Neuron (in vitro differentiated cells): ENCODE results near the gene CNGA4.

Source experiments
- H2AFZ ChIP-seq: one replicate; pipeline ENCODE4 v1.6.1; 2013; ENCODE audit warnings: low read depth, mild to moderate bottlenecking, inconsistent platforms, low read length, moderate library complexity
- H3K27me3 ChIP-seq: one replicate; pipeline ENCODE4 v1.6.1; 2013; ENCODE audit warnings: low read length; ENCODE audit not compliant: insufficient read depth
- H3K36me3 ChIP-seq: one replicate; pipeline ENCODE4 v1.6.1; 2013; ENCODE audit warnings: low read length; ENCODE audit not compliant: insufficient read depth
- H3K4me1 ChIP-seq: one replicate; pipeline ENCODE4 v1.6.1; 2013; ENCODE audit warnings: low read length; ENCODE audit not compliant: insufficient read depth
- H3K4me3 ChIP-seq: 2 replicates; pipeline ENCODE4 v1.5.1; 2013; ENCODE audit warnings: mild to moderate bottlenecking, low read length, moderate library complexity
- H3K9me3 ChIP-seq: one replicate; pipeline ENCODE4 v1.6.1; 2013; ENCODE audit warnings: low read length

The CNGA4 gene, protein sequence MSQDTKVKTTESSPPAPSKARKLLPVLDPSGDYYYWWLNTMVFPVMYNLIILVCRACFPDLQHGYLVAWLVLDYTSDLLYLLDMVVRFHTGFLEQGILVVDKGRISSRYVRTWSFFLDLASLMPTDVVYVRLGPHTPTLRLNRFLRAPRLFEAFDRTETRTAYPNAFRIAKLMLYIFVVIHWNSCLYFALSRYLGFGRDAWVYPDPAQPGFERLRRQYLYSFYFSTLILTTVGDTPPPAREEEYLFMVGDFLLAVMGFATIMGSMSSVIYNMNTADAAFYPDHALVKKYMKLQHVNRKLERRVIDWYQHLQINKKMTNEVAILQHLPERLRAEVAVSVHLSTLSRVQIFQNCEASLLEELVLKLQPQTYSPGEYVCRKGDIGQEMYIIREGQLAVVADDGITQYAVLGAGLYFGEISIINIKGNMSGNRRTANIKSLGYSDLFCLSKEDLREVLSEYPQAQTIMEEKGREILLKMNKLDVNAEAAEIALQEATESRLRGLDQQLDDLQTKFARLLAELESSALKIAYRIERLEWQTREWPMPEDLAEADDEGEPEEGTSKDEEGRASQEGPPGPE

GRCh38 chr11:6238902-6239301, at the start of gene CNGA4:
TSS of gene CNGA4 (plus strand) at chr11:6239089. CDS start at chr11:6239207, 118 bp downstream.
- no peak within 1 kb of the TSS for H3K4me3 ChIP-seq
- no peaks in the 10 kb centered on the region for H3K9me3 ChIP-seq
- peaks cover 11% of the 10 kb centered on the region for H3K27me3 ChIP-seq
- peaks cover 6% of the 10 kb centered on the region for H3K4me1 ChIP-seq
- H2AFZ ChIP-seq: no peak within 1 kb of the TSS
- H3K36me3 ChIP-seq: no peaks in the 10 kb centered on the region

GRCh38 chr11:6191742-6192141, 47.1 kb upstream of the CNGA4 start:
- no peaks in the 10 kb centered on the region for H3K36me3 ChIP-seq
- no peaks in the 10 kb centered on the region for H3K4me1 ChIP-seq
- H2AFZ ChIP-seq: no peak overlapping the region
- no peaks in the 10 kb centered on the region for H3K9me3 ChIP-seq
- no peak overlapping the region for H3K4me3 ChIP-seq
- no peaks in the 10 kb centered on the region for H3K27me3 ChIP-seq

GRCh38 chr11:6194065-6194581, 44.8 kb upstream of the CNGA4 start:
- no peak overlapping the region for H3K4me3 ChIP-seq
- no peaks in the 10 kb centered on the region for H3K27me3 ChIP-seq
- no peak overlapping the region for H2AFZ ChIP-seq
- no peaks in the 10 kb centered on the region for H3K9me3 ChIP-seq
- H3K36me3 ChIP-seq: no peaks in the 10 kb centered on the region
- no peaks in the 10 kb centered on the region for H3K4me1 ChIP-seq

- Histone ChIP-seq H3K4me1 (no peaks in the 10 kb centered on the region), H3K4me3 (no peak overlapping the region), H3K9me3 (no peaks in the 10 kb centered on the region), H2AFZ (no peak overlapping the region), H3K36me3 (no peaks in the 10 kb centered on the region), H3K27me3 (no peaks in the 10 kb centered on the region)
Observed at GRCh38 chr11:6196396-6196795, 42.5 kb upstream of the CNGA4 start.

GRCh38 chr11:6197466-6198200, 41.3 kb upstream of the CNGA4 start:
- H2AFZ ChIP-seq: no peak overlapping the region
- no peak overlapping the region for H3K4me3 ChIP-seq
- no peaks in the 10 kb centered on the region for H3K27me3 ChIP-seq
- H3K36me3 ChIP-seq: no peaks in the 10 kb centered on the region
- no peaks in the 10 kb centered on the region for H3K4me1 ChIP-seq
- H3K9me3 ChIP-seq: no peaks in the 10 kb centered on the region

DNA sequence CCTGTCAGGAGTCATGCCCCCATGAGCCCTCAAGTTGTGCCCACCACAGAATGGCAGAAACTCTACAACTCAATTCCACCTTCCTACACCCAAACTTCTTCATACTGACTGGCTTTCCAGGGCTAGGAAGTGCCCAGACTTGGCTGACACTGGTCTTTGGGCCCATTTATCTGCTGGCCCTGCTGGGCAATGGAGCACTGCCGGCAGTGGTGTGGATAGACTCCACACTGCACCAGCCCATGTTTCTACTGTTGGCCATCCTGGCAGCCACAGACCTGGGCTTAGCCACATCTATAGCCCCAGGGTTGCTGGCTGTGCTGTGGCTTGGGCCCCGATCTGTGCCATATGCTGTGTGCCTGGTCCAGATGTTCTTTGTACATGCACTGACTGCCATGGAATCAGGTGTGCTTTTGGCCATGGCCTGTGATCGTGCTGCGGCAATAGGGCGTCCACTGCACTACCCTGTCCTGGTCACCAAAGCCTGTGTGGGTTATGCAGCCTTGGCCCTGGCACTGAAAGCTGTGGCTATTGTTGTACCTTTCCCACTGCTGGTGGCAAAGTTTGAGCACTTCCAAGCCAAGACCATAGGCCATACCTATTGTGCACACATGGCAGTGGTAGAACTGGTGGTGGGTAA, 39.6 kb upstream of the CNGA4 start, which contains the start of gene OR52W1:
Gene OR52W1, plus strand, starts transcription at position 51 of the 637 bp plus-strand sequence. Its CDS starts 0 bp downstream, at position 51.
- Histone ChIP-seq H3K4me1 (no peaks in the 10 kb centered on the region), H3K27me3 (no peaks in the 10 kb centered on the region), H3K9me3 (no peaks in the 10 kb centered on the region), H3K4me3 (no peak within 1 kb of the TSS), H2AFZ (no peak within 1 kb of the TSS), H3K36me3 (no peaks in the 10 kb centered on the region)

DNA sequence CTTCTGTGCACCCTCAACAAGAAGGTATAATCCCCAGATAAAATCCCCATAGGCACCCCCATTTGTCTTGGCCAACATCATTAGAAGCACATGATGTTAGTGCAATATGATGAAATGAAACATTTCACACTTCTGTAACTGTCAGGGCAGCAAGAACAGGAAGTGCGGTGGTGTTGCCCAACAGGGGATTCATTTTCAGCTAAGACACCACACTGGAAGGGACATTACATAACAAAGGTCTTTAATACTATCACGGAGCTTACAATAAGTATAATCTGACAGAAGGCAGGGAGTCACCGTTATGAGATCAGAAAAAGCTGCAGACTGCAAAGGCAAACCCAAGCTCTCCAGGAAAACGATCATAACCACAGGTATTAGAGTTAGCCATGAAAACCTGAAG, 37.9 kb upstream of the CNGA4 start:
- Histone ChIP-seq H2AFZ (no peak overlapping the region), H3K4me1 (no peaks in the 10 kb centered on the region), H3K4me3 (no peak overlapping the region), H3K36me3 (peaks cover 5% of the 10 kb centered on the region), H3K9me3 (no peaks in the 10 kb centered on the region), H3K27me3 (no peaks in the 10 kb centered on the region)

DNA sequence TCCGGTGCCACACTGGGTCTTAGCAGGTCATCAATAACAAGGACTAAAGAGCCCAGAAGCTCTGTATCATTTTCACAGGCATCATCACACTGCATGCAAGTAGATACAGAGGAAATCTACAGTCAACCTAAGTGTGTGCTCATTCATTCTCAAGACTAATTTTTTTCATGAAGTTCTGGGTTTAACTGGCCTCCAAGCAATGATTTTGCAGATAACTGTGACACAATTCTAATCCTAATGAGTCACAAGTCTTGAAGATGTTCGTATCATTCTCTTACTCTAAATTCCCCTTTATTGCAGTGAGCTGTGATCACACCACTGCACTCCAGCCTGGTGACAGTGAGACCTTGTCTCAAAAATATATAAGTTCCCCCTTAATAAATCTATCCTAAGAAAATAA, 37.4 kb upstream of the CNGA4 start:
- no peak overlapping the region for H3K4me3 ChIP-seq
- no peaks in the 10 kb centered on the region for H3K27me3 ChIP-seq
- H3K36me3 ChIP-seq: peaks cover 5% of the 10 kb centered on the region
- H2AFZ ChIP-seq: no peak overlapping the region
- no peaks in the 10 kb centered on the region for H3K9me3 ChIP-seq
- no peaks in the 10 kb centered on the region for H3K4me1 ChIP-seq

DNA sequence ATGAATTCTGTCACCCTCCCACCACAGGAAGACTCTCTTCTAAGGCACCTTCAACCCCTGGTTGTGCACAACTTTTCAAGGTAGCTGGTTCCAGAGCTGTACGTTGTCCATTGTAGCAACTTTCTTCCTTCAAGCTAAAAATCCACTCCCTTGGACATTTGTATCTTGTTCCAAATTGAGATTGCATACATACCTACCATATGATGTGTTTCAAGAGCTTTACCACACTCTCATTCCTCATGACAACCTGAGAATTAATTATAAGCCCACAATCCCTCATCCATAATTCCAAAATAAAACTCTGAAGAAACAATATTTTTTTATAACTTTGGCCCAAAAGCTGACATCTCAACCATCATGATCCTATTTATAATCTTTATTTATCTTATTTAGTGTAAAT, 36.8 kb upstream of the CNGA4 start:
- Histone ChIP-seq H3K9me3 (no peaks in the 10 kb centered on the region), H3K4me3 (no peak overlapping the region), H2AFZ (no peak overlapping the region), H3K27me3 (no peaks in the 10 kb centered on the region), H3K36me3 (peaks cover 5% of the 10 kb centered on the region), H3K4me1 (no peaks in the 10 kb centered on the region)

DNA sequence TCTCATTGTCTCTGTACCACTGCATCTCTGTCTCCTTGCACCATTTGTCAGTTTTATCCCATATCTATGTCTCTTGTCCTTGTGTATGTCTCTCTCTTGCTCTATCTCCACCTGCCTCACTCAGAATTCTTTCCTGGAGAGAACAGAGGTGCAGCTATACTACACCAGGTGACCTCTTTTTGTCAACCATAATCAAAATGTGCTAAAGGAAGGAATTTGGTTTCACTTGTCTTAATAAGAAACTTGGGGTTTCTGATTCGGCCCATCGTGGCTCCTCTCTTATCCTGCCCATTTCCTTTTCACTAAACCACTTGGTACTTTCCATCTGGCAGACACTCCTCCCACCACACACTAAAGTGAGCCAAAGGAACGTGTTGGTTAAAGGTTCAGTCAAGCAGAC, 35.6 kb upstream of the CNGA4 start:
- no peaks in the 10 kb centered on the region for H3K9me3 ChIP-seq
- H3K27me3 ChIP-seq: no peaks in the 10 kb centered on the region
- no peak overlapping the region for H3K4me3 ChIP-seq
- H3K36me3 ChIP-seq: peaks cover 9% of the 10 kb centered on the region
- H3K4me1 ChIP-seq: no peaks in the 10 kb centered on the region
- H2AFZ ChIP-seq: no peak overlapping the region

DNA sequence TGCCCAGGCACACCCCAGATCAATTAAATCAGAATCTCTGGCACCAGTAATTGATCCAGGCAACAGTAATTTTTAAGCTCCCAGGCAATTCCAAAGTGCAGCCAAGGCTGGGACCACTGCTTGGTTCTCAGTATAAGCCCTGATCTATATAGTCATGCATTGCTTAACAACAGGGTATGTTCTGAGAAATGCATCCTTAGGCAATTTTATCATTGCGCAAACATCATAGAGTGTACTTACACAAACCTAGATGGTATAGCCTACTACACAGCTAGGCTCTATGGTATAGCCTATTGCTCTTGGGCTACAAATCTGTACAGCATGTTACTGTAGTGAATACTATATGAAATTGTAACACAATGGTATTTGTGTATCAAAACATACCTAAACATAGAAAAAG, 34.2 kb upstream of the CNGA4 start:
- Histone ChIP-seq H3K9me3 (no peaks in the 10 kb centered on the region), H3K36me3 (peaks cover 14% of the 10 kb centered on the region), H3K4me1 (no peaks in the 10 kb centered on the region), H3K27me3 (no peaks in the 10 kb centered on the region), H2AFZ (no peak overlapping the region), H3K4me3 (no peak overlapping the region)

DNA sequence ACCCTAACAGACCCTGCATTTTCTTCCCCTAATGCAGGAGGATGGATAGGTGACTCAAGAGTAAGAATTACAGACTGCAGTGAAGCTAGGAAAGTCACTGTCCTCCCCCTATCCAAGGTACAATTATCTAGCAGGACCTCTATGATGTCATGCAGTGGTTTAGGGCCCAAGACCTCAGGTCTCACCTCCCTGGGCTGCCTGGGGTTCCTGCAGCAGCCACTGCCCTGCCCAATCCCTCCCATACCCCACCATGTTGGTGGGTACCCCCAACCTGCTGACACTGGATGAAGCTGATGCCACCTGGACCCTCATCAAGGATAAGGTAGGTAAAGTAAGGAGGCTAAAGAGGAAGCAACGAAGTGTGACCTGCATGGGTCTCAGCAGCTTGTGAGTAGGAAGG, 33.5 kb upstream of the CNGA4 start, which contains the start of gene C11orf42:
Gene C11orf42, plus strand, starts transcription at position 192 of the 400 bp plus-strand sequence. Its CDS starts 59 bp downstream, at position 251.
- Histone ChIP-seq H3K27me3 (no peaks in the 10 kb centered on the region), H3K36me3 (peaks cover 21% of the 10 kb centered on the region), H2AFZ (no peak within 1 kb of the TSS), H3K9me3 (no peaks in the 10 kb centered on the region), H3K4me3 (no peak within 1 kb of the TSS), H3K4me1 (no peaks in the 10 kb centered on the region)
